Colon (tissue), 2 donors: ENCODE results near the gene SUMF1.

Experiments used
- FAIRE-seq: peaks from 2 replicates; lab custom pipeline; 2012; peaks lifted over from hg19 to GRCh38; lab: Jason Lieb, UNC
- donor health status: control.
- donor health status: control.

Gene SUMF1

GRCh38 chr3:4460334-4460733 lies 6.7 kb downstream of the SUMF1 start:
- no peak for FAIRE-seq

- no peak for FAIRE-seq
Observed at GRCh38 chr3:4458961-4459360, 8.1 kb downstream of the SUMF1 start.

GRCh38 chr3:4456780-4457179 lies 10.3 kb downstream of the SUMF1 start:
- peak; percentile 99 for FAIRE-seq

GRCh38 chr3:4454142-4454541 lies 12.9 kb downstream of the SUMF1 start:
- FAIRE-seq: no peak

GRCh38 chr3:4449043-4449805 lies 17.8 kb downstream of the SUMF1 start:
- no peak for FAIRE-seq

GRCh38 chr3:4448187-4448586 lies 18.9 kb downstream of the SUMF1 start:
- no peak for FAIRE-seq

- FAIRE-seq: no peak
Observed at GRCh38 chr3:4447295-4447999, 19.6 kb downstream of the SUMF1 start.

GRCh38 chr3:4440951-4441350 lies 26.1 kb downstream of the SUMF1 start:
- FAIRE-seq: no peak

- FAIRE-seq: no peak
Observed at GRCh38 chr3:4438296-4438695, 28.8 kb downstream of the SUMF1 start.

- no peak for FAIRE-seq
Observed at GRCh38 chr3:4432259-4432658, 34.8 kb downstream of the SUMF1 start.

- no peak for FAIRE-seq
Observed at GRCh38 chr3:4429648-4430350, 37.3 kb downstream of the SUMF1 start.

- FAIRE-seq: no peak
Observed at GRCh38 chr3:4426782-4427344, 40.2 kb downstream of the SUMF1 start.

- no peak for FAIRE-seq
Observed at GRCh38 chr3:4426261-4426781, 40.7 kb downstream of the SUMF1 start.

- no peak for FAIRE-seq
Observed at GRCh38 chr3:4425707-4426106, 41.4 kb downstream of the SUMF1 start.

- no peak for FAIRE-seq
Observed at GRCh38 chr3:4425055-4425454, 42.0 kb downstream of the SUMF1 start.

- FAIRE-seq: no peak
Observed at GRCh38 chr3:4421121-4421520, 45.9 kb downstream of the SUMF1 start.

GRCh38 chr3:4419920-4420319 lies 47.1 kb downstream of the SUMF1 start:
- FAIRE-seq: no peak

- FAIRE-seq: no peak
Observed at GRCh38 chr3:4419386-4419785, 47.7 kb downstream of the SUMF1 start.

- FAIRE-seq: no peak
Observed at GRCh38 chr3:4418156-4418555, 48.9 kb downstream of the SUMF1 start.

GRCh38 chr3:4417449-4417848 lies 49.6 kb downstream of the SUMF1 start:
- FAIRE-seq: no peak

GRCh38 chr3:4416961-4417360 lies 50.1 kb downstream of the SUMF1 start:
- FAIRE-seq: no peak

GRCh38 chr3:4416427-4416945 lies 50.6 kb downstream of the SUMF1 start:
- no peak for FAIRE-seq
